ENCODE results near the gene PTK7. TPM values are rescaled to one million over a fixed set of nuclear protein-coding genes. Genes with fewer than 3 reads are reported as not detected.

PTK7 gene
- total and polyA plus RNA-seq, 8 donors: 4.0 to 64.9 (median 27.4) TPM

DNA sequence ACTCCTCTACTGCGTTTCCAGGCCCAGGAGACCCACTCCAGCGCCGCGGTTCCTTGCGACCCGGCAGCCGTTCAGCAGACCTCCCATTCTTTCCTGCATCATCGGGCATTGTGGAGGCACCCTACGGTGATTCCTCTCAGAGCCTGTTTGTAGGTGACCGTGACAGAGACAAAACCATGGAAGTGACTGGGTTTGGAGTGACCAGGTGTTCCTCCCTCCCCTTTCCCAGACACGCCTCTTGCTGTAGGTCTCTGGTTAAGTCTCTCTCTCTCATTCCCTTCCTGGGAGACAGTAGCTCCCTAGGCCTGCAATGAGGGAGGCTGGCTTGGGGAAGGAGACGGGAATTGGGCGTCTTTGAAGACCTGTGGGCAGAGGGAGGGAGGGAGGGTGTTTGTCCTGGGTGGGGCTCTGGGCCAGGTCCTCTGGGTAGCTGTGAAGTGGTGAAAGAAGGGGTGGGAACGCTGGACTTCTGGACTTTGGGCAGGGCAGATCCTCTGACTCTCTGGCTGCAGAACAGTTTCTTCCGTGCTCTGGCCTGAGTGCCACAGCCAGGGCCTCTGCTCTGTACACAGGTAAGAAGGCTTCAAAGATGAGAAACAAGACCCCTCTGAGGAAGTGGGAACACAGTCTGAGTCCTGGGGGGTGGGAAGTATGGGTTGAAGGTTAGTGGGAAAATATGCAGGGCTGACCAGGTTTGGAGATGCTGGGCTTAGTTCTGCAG lies 15.9 kb upstream of the PTK7 start:
- Histone ChIP-seq H3K4me1 (peaks cover 26 to 47% (median 43%) of the 10 kb centered on the region in 4 donors), H3K27ac (peak overlapping the region; percentile 90 to 94 (median 93)), H3K27me3 (no peaks in the 10 kb centered on the region), H3K9me3 (no peaks in the 10 kb centered on the region), H3K4me3 (peak overlapping the region; percentile 76 to 97 (median 90)), H3K36me3 (peaks cover 11 to 54% (median 53%) of the 10 kb centered on the region in 4 donors)
- DNase-seq: peak; percentile 78 to 79
- intact Hi-C loops (cut with DNase I; ENCODE audit: low total_unique reads): no loop called here
- TF ChIP-seq, protein P1, sequence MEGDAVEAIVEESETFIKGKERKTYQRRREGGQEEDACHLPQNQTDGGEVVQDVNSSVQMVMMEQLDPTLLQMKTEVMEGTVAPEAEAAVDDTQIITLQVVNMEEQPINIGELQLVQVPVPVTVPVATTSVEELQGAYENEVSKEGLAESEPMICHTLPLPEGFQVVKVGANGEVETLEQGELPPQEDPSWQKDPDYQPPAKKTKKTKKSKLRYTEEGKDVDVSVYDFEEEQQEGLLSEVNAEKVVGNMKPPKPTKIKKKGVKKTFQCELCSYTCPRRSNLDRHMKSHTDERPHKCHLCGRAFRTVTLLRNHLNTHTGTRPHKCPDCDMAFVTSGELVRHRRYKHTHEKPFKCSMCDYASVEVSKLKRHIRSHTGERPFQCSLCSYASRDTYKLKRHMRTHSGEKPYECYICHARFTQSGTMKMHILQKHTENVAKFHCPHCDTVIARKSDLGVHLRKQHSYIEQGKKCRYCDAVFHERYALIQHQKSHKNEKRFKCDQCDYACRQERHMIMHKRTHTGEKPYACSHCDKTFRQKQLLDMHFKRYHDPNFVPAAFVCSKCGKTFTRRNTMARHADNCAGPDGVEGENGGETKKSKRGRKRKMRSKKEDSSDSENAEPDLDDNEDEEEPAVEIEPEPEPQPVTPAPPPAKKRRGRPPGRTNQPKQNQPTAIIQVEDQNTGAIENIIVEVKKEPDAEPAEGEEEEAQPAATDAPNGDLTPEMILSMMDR (IDR thresholded peaks at IDR 0.05): no peak
- peak in 2 of 3 donors; percentile 5 to 52 for TF ChIP-seq POLR2AphosphoS5 (IDR thresholded peaks at IDR 0.05)
- WGBS, 5 donors: 3 to 9% (median 6%) methylated on average over 15 of the region's 15 CpGs

DNA sequence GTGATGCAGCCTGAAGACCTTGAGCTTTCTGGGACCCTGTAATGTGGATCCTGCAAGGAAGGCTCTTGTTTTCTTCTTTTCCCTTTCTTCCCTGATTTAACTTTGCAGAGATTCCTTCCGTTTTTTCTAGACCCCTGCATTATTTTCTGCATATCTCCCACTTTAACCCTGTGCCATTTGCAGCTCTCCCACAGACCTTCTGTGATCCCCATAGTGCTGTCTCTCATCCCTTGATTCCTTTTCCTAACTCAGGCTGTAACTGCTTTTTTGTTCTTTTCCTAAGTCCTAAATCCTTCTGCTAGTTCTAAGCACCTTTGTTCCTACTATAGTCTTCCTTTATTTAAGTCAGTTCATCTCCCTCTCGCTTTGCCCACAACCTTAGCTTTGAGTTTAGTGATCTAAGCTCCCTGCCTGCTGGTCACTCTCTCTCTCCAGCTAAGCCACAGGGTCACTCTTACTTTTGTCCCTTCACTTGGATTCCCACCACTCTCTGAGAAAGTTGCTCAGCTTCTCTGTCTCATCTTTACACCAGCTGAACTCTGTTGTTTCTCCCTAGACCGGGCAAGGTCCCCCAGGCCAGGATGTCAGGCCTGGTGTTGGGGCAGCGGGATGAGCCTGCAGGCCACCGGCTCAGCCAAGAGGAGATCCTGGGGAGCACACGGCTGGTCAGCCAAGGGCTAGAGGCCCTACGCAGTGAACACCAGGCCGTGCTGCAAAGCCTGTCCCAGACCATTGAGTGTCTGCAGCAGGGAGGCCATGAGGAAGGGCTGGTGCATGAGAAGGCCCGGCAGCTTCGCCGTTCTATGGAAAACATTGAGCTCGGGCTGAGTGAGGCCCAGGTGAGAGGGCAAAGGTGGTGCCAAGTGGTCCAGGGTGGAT lies 15.1 kb upstream of the PTK7 start:
- Histone ChIP-seq H3K4me1 (peaks cover 26 to 47% (median 43%) of the 10 kb centered on the region in 4 donors), H3K4me3 (peak overlapping the region; percentile 76 to 97 (median 90)), H3K9me3 (no peaks in the 10 kb centered on the region), H3K36me3 (peaks cover 10 to 54% (median 53%) of the 10 kb centered on the region in 4 donors), H3K27ac (peak overlapping the region; percentile 90 to 94 (median 93)), H3K27me3 (no peaks in the 10 kb centered on the region)
- no peak for DNase-seq
- WGBS, 5 donors: 51 to 77% (median 53%) methylated on average over 10 to 12 of the region's 12 CpGs
- intact Hi-C loops (cut with DNase I; ENCODE audit: low total_unique reads): no loop called here
- no peak for TF ChIP-seq EP300 (IDR thresholded peaks at IDR 0.05)

DNA sequence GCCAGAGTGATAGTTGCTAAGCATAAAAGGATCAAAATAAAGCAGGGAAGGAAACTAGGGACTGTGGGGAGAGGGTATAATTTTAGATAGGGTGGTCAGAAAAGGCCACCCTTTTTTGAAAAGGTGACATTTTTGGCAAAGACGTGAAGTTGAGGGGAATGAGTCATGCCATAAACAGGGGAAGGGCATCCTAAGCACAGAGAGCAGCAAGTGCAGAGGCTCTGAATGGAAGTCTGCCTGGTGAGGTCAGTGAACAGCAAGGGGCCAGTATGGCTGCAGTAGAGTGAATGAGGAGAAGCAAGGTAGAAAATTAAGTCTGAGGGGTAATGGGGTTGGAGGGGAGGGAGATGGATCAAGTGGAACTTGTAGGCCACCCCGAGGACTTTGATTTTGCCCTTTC lies 14.3 kb upstream of the PTK7 start:
- Histone ChIP-seq H3K4me3 (peak overlapping the region in 1 of 4 donors; percentile 91), H3K27ac (peak overlapping the region in 1 of 5 donors; percentile 90), H3K27me3 (no peaks in the 10 kb centered on the region), H3K36me3 (peaks cover 14 to 54% (median 53%) of the 10 kb centered on the region in 4 donors), H3K4me1 (peaks cover 26 to 47% (median 43%) of the 10 kb centered on the region in 4 donors), H3K9me3 (no peaks in the 10 kb centered on the region)
- no peak for TF ChIP-seq POLR2AphosphoS5 (IDR thresholded peaks at IDR 0.05)
- TF ChIP-seq, protein P1 (IDR thresholded peaks at IDR 0.05): no peak
- TF ChIP-seq EP300 (IDR thresholded peaks at IDR 0.05): no peak
- TF ChIP-seq POLR2A (IDR thresholded peaks at IDR 0.05): no peak
- 57 to 71% (median 66%) methylated on average over 2 of the region's 2 CpGs for WGBS, 5 donors
- intact Hi-C loops (cut with DNase I; ENCODE audit: low total_unique reads): no loop called here
- DNase-seq: no peak

DNA sequence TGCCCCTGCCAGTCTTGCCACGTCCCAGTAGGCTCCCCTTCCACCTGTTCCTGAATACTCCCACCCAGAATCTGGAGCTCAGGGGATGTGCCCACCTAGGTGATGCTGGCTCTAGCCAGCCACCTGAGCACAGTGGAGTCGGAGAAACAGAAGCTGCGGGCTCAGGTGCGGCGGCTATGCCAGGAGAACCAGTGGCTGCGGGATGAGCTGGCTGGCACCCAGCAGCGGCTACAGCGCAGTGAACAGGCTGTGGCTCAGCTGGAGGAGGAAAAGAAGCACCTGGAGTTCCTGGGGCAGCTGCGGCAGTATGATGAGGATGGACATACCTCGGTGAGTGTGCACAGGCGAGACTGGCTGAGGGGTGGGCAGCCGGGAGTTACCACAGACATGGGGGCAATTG lies 13.3 kb upstream of the PTK7 start:
- intact Hi-C loops (cut with DNase I; ENCODE audit: low total_unique reads): no loop called here
- H3K36me3 ChIP-seq: peaks cover 15 to 51% (median 50%) of the 10 kb centered on the region in 4 donors
- peaks cover 26 to 45% (median 37%) of the 10 kb centered on the region in 4 donors for H3K4me1 ChIP-seq
- H3K4me3 ChIP-seq: no peak overlapping the region
- TF ChIP-seq POLR2AphosphoS5 (IDR thresholded peaks at IDR 0.05) (no peak), EP300 (IDR thresholded peaks at IDR 0.05) (no peak)
- TF ChIP-seq, protein P1 (IDR thresholded peaks at IDR 0.05): no peak
- no peaks in the 10 kb centered on the region for H3K27me3 ChIP-seq
- 91 to 96% (median 95%) methylated on average over 2 to 12 of the region's 12 CpGs for WGBS, 5 donors
- H3K9me3 ChIP-seq: no peaks in the 10 kb centered on the region
- H3K27ac ChIP-seq: no peak overlapping the region
- DNase-seq: no peak
